Urinary bladder (tissue), 4 donors: ENCODE data around the gene ACP3. TPM values are rescaled to one million over a fixed set of nuclear protein-coding genes. Genes with fewer than 3 reads are reported as not detected.
"Not testable (repeated sequence)": the region's sequence is repeated elsewhere in the genome, so short reads cannot be mapped to it uniquely, and the experiment has no call there.

Experiments
- DNase-seq: peaks from one replicate; pipeline ENCODE4 v3.0.0-alpha.2; 2015; ENCODE audit errors: extremely low spot score
- H3K27ac ChIP-seq: one replicate; pipeline ENCODE4 v1.5.1; 2013; ENCODE audit warnings: low read depth, mild to moderate bottlenecking, moderate library complexity
- H3K36me3 ChIP-seq: one replicate; pipeline ENCODE4 v1.6.1; 2013; ENCODE audit warnings: mild to moderate bottlenecking, moderate library complexity; ENCODE audit not compliant: insufficient read depth
- H3K4me1 ChIP-seq: one replicate; pipeline ENCODE4 v1.6.1; 2013; ENCODE audit warnings: mild to moderate bottlenecking, moderate library complexity; ENCODE audit not compliant: insufficient read depth
- H3K4me3 ChIP-seq: one replicate; pipeline ENCODE4 v1.5.1; 2013; ENCODE audit warnings: low read depth, low read length
- WGBS: extraction: QIAGEN DNeasy Blood & Tissue Kit; methylation state at CpG from one replicate; pipeline ENCODE4 v1.1.7; 2013; 5-methylcytosine and 5-hydroxymethylcytosine counted together
- polyA plus RNA-seq: library from polyadenylated mRNA; stranded (reverse); fragments of 200-250 nt; gene quantifications from one replicate; pipeline ENCODE4 v1.2.3, GENCODE V29; 2013
- total RNA-seq: library from RNA; depleted of rRNA; stranded (reverse); fragments of >200 nt; gene quantifications from one replicate; pipeline ENCODE4 v1.2.3, GENCODE V29; 2014
- donor health status: healthy with polysubstance abuse.
- donor health status: healthy.

ACP3 gene
- total and polyA plus RNA-seq, 2 donors, result 0.91 to 3.2 TPM

- H3K4me1 ChIP-seq, H3K36me3 ChIP-seq, DNase-seq, H3K27ac ChIP-seq, H3K4me3 ChIP-seq: not testable (repeated sequence)
- WGBS, result 81% methylated on average over 1 of the region's 1 CpG
Measured at GRCh38 chr3:132392675-132393074, 75.5 kb downstream of the ACP3 start.

DNA sequence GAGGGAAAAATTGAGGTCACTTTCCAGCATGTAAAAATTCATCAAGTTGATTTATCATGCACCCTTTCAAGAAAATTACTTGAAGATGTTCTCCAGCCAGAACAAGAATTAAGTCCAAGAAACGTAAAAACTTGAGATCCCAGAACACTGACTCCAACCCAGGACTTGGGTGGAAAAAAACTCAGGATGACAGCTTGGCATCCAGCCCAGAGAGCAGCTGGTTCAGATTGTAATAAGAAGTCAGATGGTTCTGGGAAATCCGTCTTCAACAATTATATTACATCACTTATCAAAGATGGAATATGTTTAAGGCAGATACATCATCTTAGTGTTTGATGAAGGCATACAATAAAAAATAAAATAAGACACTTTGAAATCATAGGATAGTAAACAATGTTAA lies 77.1 kb downstream of the ACP3 start:
- DNase-seq, result no peak
- no peak overlapping the region for H3K27ac ChIP-seq
- no peak overlapping the region for H3K4me3 ChIP-seq
- H3K36me3 ChIP-seq, result no peaks in the 10 kb centered on the region
- H3K4me1 ChIP-seq, result no peaks in the 10 kb centered on the region
- WGBS, result 13% methylated on average over 2 of the region's 2 CpGs

DNA sequence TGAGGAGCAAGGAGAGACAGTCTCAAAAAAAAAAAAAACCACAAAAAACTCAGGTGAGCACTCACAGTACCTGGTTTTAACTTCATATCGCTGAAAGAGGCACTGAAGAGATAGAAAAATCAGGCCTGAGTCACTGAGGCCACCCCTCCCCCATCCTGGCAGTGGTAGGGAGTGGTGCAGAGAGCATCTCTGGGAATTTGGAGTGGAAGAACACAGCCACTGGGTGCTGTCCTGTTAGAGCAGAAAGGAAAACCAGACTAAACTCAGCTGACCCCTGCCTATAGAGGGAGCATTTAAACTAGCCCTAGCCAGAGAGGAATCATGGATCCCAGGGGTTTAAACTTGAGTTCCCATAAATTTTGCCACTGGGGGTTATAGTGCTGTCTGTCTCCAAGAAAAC lies 77.9 kb downstream of the ACP3 start:
- 67% methylated on average over 1 of the region's 1 CpG for WGBS
- H3K4me1 ChIP-seq, result no peaks in the 10 kb centered on the region
- DNase-seq, result no peak
- no peaks in the 10 kb centered on the region for H3K36me3 ChIP-seq
- no peak overlapping the region for H3K27ac ChIP-seq
- no peak overlapping the region for H3K4me3 ChIP-seq

GRCh38 chr3:132396255-132396654 lies 79.0 kb downstream of the ACP3 start:
- WGBS, result 93% methylated on average over 24 of the region's 24 CpGs
- no peak overlapping the region for H3K27ac ChIP-seq
- H3K36me3 ChIP-seq, result no peaks in the 10 kb centered on the region
- no peak for DNase-seq
- H3K4me1 ChIP-seq, result no peaks in the 10 kb centered on the region
- no peak overlapping the region for H3K4me3 ChIP-seq

DNA sequence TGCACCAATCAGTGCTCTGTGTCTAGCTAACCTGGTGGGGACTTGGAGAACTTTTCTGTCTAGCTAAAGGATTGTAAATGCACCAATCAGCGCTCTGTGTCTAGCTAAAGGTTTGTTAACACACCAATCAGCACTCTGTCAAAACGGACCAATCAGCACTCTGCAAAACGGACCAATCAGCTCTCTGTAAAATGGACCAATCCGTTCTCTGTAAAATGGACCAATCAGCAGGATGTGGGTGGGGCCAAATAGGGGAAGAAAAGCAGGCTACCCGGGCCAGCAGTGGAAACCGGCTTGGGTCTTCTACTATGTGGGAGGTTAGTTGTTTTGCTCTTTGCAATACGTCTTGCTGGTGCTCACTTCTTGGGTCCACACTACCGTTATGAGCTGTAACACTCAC lies 79.6 kb downstream of the ACP3 start:
- not testable (repeated sequence) for H3K36me3 ChIP-seq, H3K4me1 ChIP-seq, H3K27ac ChIP-seq, H3K4me3 ChIP-seq, DNase-seq
- WGBS, result 89% methylated on average over 8 of the region's 8 CpGs

DNA sequence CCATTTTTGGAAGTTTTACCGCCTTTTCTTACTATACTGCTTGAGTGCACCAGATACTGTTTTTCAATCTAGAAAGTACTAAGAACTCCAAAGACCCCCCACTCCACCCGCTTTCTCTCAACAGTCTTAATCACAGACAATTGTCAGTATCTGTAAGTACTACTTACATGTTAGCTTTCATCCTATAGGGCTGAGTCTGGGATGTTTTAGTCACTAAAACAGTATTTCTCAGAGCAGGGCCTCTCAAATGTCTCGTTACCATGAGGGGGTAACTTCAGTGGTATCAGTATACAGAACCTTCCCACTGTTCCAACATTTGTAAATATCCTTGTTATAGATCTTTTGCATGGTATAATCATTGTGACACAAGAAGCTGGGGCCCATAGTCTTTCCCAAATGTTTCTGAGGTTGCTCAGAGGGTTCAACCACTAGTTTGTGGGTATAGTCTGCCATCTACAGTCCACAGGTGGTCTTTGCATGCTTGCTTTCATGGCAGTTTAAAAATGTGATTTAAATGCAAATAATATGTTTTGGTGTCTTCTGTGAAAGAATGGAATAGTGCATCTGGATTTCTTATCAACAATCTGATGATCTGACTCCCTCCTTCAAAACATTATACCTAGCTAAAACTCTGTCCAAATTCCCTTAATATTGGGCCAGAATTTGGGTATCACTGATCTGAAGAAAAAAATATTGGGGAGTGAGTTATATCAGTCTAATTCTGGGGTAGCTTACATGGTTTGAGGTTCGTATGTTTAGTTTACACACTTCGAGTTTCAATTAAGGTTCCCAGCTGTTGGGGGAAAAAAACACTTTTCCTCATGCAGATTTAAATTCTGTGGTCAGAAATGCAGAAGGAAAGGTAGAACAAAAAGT lies 82.1 kb downstream of the ACP3 start:
- Histone ChIP-seq H3K4me3 (no peak overlapping the region), H3K36me3 (no peaks in the 10 kb centered on the region), H3K27ac (no peak overlapping the region), H3K4me1 (no peaks in the 10 kb centered on the region)
- DNase-seq, result no peak
- WGBS, result 57% methylated on average over 5 of the region's 5 CpGs

DNA sequence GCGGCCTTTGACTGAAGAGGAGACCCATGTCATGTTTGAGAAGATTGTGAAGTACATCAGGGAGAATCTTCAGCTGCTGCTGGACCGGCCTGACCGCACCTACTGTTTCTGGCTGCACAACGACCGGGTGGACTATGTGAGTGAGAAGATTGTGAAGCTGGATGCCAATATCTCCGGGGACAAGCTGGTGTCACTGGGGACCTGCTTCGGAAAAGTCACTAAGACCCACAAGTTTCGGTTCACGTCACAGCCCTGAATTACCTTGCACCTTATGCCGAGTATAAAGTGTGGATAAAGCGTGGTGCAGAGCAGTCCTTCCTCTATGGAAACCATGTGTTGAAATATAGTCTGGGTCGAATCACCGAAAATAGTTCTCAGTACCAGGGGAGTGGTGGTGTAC lies 84.0 kb downstream of the ACP3 start:
- no peak for DNase-seq
- H3K27ac ChIP-seq, result no peak overlapping the region
- WGBS, result 88% methylated on average over 13 of the region's 13 CpGs
- H3K4me3 ChIP-seq, result no peak overlapping the region
- no peaks in the 10 kb centered on the region for H3K4me1 ChIP-seq
- H3K36me3 ChIP-seq, result no peaks in the 10 kb centered on the region

DNA sequence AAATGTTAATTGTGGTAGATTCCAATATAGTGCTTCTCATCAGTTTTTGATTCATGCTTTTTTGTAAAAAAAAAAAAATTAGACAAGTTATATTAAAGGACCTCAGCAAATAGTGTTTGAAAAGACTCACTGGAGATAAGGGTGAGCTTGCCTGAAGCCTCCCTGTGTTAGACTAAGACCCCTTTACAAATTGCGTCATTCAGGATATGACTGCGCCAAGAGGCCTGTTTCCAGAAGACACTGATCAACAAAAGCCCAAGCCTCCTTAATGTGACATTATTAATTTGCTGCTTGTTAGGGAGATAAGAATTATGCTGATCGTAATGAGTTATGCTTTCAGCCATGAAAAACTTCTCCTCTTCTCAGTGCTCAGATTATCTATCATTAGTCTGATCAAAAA lies 87.1 kb downstream of the ACP3 start:
- Histone ChIP-seq H3K4me3 (no peak overlapping the region), H3K36me3 (no peaks in the 10 kb centered on the region), H3K4me1 (no peaks in the 10 kb centered on the region), H3K27ac (no peak overlapping the region)
- 73% methylated on average over 3 of the region's 3 CpGs for WGBS
- DNase-seq, result no peak

- no peaks in the 10 kb centered on the region for H3K36me3 ChIP-seq
- H3K4me3 ChIP-seq, result no peak overlapping the region
- WGBS, result 34% methylated on average over 1 of the region's 1 CpG
- no peak overlapping the region for H3K27ac ChIP-seq
- H3K4me1 ChIP-seq, result no peaks in the 10 kb centered on the region
- DNase-seq, result no peak
Measured at GRCh38 chr3:132405188-132405587, 88.0 kb downstream of the ACP3 start.

GRCh38 chr3:132405609-132406299 lies 88.5 kb downstream of the ACP3 start:
- no peak for DNase-seq
- no peak overlapping the region for H3K4me3 ChIP-seq
- 74% methylated on average over 4 of the region's 4 CpGs for WGBS
- no peaks in the 10 kb centered on the region for H3K36me3 ChIP-seq
- H3K4me1 ChIP-seq, result no peaks in the 10 kb centered on the region
- H3K27ac ChIP-seq, result no peak overlapping the region

- Histone ChIP-seq H3K27ac (no peak overlapping the region), H3K36me3 (no peaks in the 10 kb centered on the region), H3K4me1 (no peaks in the 10 kb centered on the region), H3K4me3 (no peak overlapping the region)
- 91% methylated on average over 2 of the region's 2 CpGs for WGBS
- no peak for DNase-seq
Measured at GRCh38 chr3:132406587-132406986, 89.4 kb downstream of the ACP3 start.

DNA sequence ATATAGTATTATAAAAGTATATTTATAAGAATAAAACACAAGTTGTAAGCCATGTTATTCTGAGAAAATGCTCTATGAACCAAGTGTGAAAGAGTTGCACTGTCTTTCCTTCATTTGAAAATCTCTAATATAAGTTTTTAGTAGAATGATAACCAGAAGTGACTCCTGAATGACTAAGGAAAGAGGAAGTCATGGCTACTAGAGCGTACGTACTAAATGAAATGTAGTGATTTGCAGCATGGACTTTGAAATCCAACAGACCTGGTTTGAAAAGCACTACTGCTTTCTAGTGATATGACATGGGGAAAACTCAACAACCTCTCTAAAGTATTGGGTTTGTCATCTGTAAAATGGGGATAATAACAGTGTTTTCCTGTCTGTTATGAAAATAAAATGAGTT lies 89.8 kb downstream of the ACP3 start:
- no peak for DNase-seq
- 83% methylated on average over 2 of the region's 2 CpGs for WGBS
- Histone ChIP-seq H3K4me3 (no peak overlapping the region), H3K27ac (no peak overlapping the region), H3K4me1 (no peaks in the 10 kb centered on the region), H3K36me3 (no peaks in the 10 kb centered on the region)
